Inferior parietal cortex (tissue), 1 donor: Measurements from ENCODE around the gene PLCB1.
A peak's percentile ranks its signal among the peaks of the same experiment; 100 is the strongest.
"Not testable (repeated sequence)": the region's sequence is repeated elsewhere in the genome, so short reads cannot be mapped to it uniquely, and the experiment has no call there.

Source experiments
- DNase-seq: peaks from one replicate; pipeline ENCODE4 v3.0.0-alpha.2; 2016; ENCODE audit errors: extremely low spot score

PLCB1 gene

DNA sequence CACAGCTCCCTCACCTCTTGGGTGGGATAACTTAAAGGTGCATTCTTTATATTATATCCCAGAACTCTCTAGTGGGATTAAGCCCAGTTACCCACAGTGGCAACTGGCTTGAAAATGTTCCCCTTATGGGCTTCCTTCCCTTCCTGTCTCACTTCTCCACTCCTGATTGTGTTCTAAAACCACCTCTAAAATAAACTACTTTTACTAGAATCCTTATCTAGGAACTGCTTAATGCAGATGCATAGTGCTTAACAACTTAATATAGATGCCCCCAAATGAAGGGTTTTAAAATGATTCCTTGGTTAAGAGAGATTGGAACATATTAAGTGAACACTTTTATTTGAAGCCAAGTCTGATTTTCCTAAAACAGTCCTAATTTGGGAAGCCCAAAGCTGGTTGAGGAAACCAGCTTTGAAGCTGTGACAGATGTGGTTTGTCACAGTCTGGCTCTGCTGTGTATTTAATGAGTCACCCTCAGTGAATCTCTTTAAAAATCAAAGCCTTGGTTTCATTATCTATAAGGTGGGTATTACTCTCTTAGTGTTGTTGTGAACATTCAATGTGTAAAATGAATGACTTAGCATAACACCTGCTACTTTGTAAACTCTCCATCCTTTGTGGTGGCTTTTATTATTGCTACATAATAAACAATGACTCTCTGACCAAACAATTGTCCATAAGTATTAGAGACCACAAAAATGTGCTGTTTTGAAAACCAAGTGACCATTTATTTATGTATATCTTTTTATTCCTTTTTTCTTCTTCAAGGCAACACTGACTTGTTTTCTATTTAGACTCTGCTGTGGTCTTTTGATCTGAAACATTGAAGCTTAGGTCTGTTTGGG is 24.4 kb downstream of the PLCB1 start:
- DNase-seq: no peak

GRCh38 chr20:8159217-8159616 is 27.2 kb downstream of the PLCB1 start:
- not testable (repeated sequence) for DNase-seq

DNA sequence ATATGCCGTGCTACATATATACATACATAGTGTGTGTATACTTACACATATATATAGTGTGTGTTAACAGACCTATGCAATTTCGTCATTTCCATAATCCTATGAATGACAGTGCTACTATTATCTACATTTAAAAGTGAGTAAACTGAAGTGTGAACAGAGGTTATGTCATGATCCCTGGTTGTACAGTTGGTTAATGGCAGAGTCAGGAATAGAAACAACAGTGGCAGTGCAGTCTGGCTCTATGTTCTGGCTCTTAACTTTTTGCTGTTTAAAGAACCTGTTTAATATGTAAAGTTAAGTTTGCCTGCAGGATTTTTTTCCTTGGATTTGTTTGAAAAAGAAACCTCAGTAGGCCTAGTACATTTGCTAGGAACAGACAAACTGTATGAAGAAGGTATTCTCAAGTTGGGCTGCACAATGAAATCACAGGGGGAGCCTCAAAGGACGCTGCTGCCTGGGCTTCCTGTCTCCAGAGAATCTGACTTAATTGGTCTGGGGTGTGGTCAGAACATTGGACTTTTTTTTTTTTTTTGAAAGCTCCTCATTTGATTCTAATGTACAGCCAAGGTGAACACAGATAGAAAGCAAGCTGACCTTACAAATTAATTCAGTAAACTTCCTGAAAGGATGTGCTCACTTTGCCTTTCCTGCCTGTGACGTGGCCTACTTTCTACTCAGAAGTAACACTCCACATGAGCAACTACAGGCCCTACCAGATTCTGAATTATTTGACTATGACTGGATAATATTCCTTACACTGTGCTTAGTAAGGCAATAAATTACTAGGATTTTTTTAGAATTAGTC is 29.4 kb downstream of the PLCB1 start:
- DNase-seq: no peak

GRCh38 chr20:8162610-8163009 is 30.5 kb downstream of the PLCB1 start:
- DNase-seq: no peak

- no peak for DNase-seq
Observed at GRCh38 chr20:8163543-8163942, 31.5 kb downstream of the PLCB1 start.

- DNase-seq: no peak
Observed at GRCh38 chr20:8166730-8167129, 34.7 kb downstream of the PLCB1 start.

DNA sequence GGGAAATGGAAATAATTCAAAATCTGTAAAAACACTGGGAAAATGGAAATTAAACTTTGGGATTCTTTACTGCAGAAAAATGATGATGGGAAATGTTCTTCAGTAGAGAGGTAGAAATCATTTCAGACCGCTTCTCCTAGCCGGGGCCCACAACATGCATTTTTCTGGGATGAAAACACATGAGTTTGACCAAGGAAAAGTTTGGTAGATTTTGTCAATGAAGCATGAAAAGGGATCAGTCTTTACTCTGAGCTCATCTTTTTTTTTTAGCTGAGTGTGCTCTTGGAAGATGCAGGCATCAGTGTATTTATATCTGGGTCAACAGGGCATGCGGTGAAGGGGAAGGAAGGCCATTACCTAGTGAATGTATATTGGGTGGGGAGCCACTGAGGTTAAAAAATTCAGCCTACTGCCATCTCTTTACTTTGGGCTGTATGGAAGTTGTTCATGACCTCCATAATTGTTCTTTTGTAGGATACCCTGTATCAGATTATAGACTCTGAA is 36.8 kb downstream of the PLCB1 start:
- no peak for DNase-seq

GRCh38 chr20:8170921-8171320 is 38.9 kb downstream of the PLCB1 start:
- no peak for DNase-seq

- DNase-seq: no peak
Observed at GRCh38 chr20:8172191-8172590, 40.1 kb downstream of the PLCB1 start.

- DNase-seq: peak; percentile 43
Observed at GRCh38 chr20:8175741-8176675, 43.9 kb downstream of the PLCB1 start.

GRCh38 chr20:8183526-8183925 is 51.5 kb downstream of the PLCB1 start:
- DNase-seq: no peak

DNA sequence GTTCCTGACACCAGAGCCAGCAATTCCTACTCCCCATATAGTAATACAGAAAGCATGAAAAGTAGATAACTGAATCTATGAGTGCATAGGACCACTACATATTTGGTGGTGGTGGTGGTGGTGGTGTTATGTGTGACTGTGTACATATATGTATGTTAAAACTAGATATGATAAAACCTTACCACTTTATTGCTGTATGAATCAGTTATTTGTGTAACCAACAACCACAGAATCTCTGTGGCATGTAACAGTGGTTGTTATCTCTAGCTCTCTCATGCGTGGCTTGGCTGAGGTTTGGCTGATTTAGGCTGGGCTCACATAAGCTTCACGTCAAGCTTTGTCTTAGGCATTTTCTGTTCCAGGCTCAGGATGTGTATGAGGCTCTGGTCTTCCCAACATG is 55.7 kb downstream of the PLCB1 start:
- DNase-seq: no peak

DNA sequence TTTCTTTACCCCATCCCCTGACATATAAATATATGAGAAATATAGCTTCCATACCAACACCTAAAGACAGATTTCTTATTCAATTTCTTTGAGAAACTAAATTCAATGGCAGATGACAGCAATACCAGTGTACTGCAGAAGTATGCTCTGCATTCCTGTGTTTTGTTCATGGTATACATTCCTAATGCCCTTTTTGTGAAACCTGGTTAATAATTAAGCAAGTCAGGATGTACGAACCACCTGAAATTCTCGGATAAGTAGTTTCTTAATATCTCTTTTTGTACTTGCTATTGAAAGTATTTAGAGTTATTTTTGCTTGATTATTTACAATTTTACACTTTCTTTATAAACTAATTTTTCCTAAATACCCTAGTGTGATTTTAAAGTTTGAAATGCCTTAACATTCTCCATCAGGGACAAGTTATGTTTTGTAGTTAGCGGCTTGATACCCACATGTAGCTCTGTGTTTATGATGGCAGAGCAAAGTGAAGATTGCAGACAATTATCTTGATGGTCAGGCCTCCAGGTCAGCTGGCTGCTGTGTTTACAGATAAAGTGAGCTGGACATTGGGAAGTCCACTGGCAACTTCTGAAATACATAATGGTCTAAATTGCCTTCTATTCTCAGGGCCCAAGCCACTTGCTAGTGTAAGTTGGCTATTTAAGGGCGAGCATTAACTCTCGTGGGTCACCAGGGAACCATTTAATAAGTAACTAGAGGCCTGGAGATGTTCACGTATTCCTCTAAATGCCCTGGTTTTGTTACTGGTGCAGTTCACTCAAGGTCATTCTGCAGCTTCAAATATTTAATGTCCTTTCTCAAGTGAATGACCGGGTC is 58.2 kb downstream of the PLCB1 start:
- DNase-seq: no peak

DNA sequence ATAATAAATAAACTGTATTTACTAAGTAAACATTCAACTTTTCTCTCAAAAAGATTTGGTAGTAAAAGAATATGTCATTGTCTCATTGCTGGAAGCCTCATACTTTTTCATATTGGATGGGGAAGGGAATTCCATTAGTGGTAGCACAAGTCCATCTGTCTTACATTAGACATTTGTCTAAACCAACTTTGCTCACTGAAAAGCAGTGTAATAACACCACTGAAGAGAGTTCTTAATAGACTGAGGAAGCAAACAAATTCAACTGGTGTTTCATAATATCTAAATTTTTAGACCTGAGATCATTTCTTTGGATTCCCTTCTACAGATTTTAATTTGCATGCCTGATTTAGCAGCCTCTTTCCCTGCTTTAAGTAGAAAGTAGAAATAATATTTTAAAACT is 62.7 kb downstream of the PLCB1 start:
- no peak for DNase-seq

GRCh38 chr20:8196096-8196495 is 64.0 kb downstream of the PLCB1 start:
- DNase-seq: no peak

- no peak for DNase-seq
Observed at GRCh38 chr20:8200220-8200619, 68.2 kb downstream of the PLCB1 start.

DNA sequence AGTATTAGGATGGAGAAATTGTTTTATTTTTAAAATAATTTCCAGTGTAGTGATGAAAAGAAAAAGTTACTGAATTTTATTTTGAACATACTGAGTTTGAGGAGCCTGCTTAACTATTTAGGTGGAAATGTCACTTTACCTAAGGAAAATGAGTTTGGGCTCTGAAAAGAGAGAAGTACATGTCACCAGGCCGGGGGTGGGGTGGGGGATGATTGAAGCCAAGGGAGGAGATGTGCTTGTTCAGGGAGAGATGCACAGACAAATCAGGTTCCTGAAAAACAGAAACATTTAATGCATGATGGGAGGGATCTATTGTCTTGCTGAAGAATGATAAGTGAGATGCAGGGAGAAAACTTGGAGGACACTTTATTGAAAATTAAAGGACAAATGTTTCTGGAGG is 71.3 kb downstream of the PLCB1 start:
- DNase-seq: no peak

DNA sequence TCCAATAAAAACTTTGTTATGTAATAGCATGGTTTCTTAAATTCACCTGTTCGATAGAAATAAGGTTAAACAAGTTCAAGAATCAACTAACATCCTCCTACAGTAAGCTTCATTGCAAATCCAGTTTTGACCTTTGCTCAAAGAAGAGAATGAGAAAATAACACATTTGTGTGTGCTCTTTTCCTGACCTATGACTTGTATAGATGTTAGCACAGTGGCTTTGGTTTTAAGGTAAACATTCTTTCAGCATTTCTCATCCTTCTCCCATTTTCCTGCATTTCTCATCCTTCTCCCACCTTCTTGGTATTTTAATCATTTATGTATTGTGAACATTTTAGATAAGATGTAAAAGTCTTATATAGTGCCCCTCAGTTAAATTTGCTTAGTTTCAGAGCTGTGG is 73.9 kb downstream of the PLCB1 start:
- DNase-seq: no peak

DNA sequence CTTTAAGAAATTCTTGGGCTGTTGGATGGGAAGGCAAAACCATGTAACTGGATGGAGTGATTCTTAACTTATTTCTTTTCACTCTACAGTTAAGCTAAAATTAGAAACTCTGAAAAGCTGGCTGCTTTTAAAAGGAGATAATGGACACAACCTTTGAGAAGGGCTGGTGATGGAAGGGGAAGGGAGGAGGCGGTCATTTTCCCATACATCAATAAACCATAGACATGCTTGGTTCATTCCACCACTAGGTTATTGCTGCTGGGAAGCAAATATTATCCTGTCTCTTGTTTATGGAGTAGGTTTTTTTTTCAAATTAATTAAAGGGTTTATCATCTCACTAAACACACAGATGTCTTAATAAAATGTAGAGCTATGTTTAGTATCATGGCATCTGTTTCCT is 76.2 kb downstream of the PLCB1 start:
- DNase-seq: no peak

- no peak for DNase-seq
Observed at GRCh38 chr20:8209061-8209460, 77.0 kb downstream of the PLCB1 start.

DNA sequence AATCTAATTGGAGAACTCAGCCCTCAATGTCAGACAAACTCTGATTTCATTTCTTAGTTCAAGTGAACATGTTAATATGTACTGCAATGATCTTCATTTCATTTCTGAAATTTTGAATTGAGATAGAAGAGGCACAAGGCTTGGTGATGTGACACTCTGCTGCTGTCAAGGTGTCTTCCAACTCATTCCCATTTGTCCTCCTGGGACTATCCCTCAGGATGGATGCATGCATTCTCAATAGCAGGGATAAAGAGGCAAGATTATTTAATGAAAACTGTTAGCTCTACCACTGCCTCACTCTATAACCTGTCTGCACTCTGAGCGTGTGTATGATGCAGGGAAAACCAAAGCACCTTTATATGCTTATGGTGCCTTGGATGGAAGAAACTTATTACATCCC is 78.7 kb downstream of the PLCB1 start:
- no peak for DNase-seq
